HepG2 (cell line): ENCODE data around the gene ENTHD1. TPM values are rescaled to one million over a fixed set of nuclear protein-coding genes. Genes with fewer than 3 reads are reported as not detected.
A peak's percentile ranks its signal among the peaks of the same experiment; 100 is the strongest.

Experiments used
- ATAC-seq: fragments of 200-7000 bp; cut with Tn5 transposase; 3 replicates; pipeline ENCODE4 v1.9.1; 2020; ENCODE audit warnings: mild to moderate bottlenecking, moderate library complexity
- BruUV-seq: library from RNA; stranded (reverse); fragments of 400-500 nt; replicated peaks from 2 replicates; lab custom pipeline; 2021; lab: Mats Ljungman, UMichigan
- CTCF ChIA-PET: fragments of 300-600 bp; formaldehyde crosslinking; extraction: SDS; loops from one replicate; lab custom pipeline; 2021; ENCODE audit warnings: low total read pairs, inconsistent platforms, low intra/inter-chr PET ratio; lab: Yijun Ruan, JAX
- POLR2A ChIA-PET: fragments of 350-600 bp; sonication (Branson Sonifier 250); formaldehyde crosslinking; loops from one replicate; lab custom pipeline; 2020; ENCODE audit warnings: antibody characterized with exemption, inconsistent platforms; lab: Yijun Ruan, JAX
- DNase-seq: peaks from one replicate; pipeline ENCODE4 v3.0.0-alpha.2; 2015; ENCODE audit warnings: low spot score
- FAIRE-seq: peaks from 3 replicates; lab custom pipeline; 2011; peaks lifted over from hg19 to GRCh38; lab: Jason Lieb, UNC
- H2AFZ ChIP-seq: one replicate; pipeline ENCODE4 v1.6.1; 2011; ENCODE audit warnings: low read length, inconsistent platforms
- H3K27ac ChIP-seq: fragments of 300-600 bp; 3 replicates; pipeline ENCODE4 v1.8.0; 2011; ENCODE audit warnings: mixed run types, mild to moderate bottlenecking, mixed read lengths, low read length, inconsistent platforms; ENCODE audit not compliant: insufficient read depth; ENCODE audit errors: extremely low read length
- H3K27me3 ChIP-seq, 2 experiments: fragments of 200-600 bp in 1 of 2; 2 replicates in 1 of 2; 3 replicates in 1 of 2; pipeline versions ENCODE4 v1.6.0 to v1.8.0; 2011; ENCODE audit warnings: low read length in 2 of 2, mild to moderate bottlenecking in 2 of 2, moderate library complexity in 2 of 2, inconsistent platforms in 1 of 2; ENCODE audit not compliant: insufficient read depth in 2 of 2, control insufficient read depth in 1 of 2
- H3K36me3 ChIP-seq, 2 experiments: fragments of 200-600 bp in 1 of 2; replicated peaks in 1 of 2; 2 replicates in 1 of 2; 3 replicates in 1 of 2; pipeline versions ENCODE4 v1.5.1 to v1.8.0; 2011; ENCODE audit warnings: low read length in 2 of 2, inconsistent platforms in 1 of 2; ENCODE audit not compliant: insufficient read depth in 2 of 2, control insufficient read depth in 1 of 2
- H3K4me1 ChIP-seq: 2 replicates; pipeline ENCODE4 v1.5.1; 2012; ENCODE audit warnings: low read length, inconsistent platforms; ENCODE audit not compliant: insufficient read depth
- H3K4me2 ChIP-seq: 2 replicates; pipeline ENCODE4 v1.6.0; 2011; ENCODE audit warnings: low read depth, low read length, inconsistent platforms
- H3K4me3 ChIP-seq, 3 experiments: fragments of 200-600 bp in 1 of 3; sonication (generic), shearing (Covaris generic) in 1 of 3; replicated peaks in 1 of 3; 2 replicates each; pipeline ENCODE4 v1.5.1; 2011 to 2016; ENCODE audit warnings: low read length in 3 of 3, inconsistent platforms in 2 of 3, low read depth in 2 of 3, mild to moderate bottlenecking in 2 of 3, control low read depth in 1 of 3, mixed read lengths in 1 of 3; ENCODE audit not compliant: insufficient read depth in 1 of 3
- H3K79me2 ChIP-seq: one replicate; pipeline ENCODE4 v1.6.1; 2011; ENCODE audit warnings: low read length, inconsistent platforms; ENCODE audit not compliant: insufficient read depth
- H3K9ac ChIP-seq: 2 replicates; pipeline ENCODE4 v1.6.0; 2011; ENCODE audit warnings: mild to moderate bottlenecking, low read depth, low read length, inconsistent platforms; ENCODE audit not compliant: insufficient read depth
- H3K9me3 ChIP-seq: 2 replicates; pipeline ENCODE4 v1.5.1; 2012; ENCODE audit warnings: mild to moderate bottlenecking, low read length
- H4K20me1 ChIP-seq: 2 replicates; pipeline ENCODE4 v1.6.0; 2011; ENCODE audit warnings: inconsistent platforms, mild to moderate bottlenecking, low read length, moderate library complexity; ENCODE audit not compliant: insufficient read depth
- AGO1 ChIP-seq: fragments of 200-400 bp; formaldehyde crosslinking; IDR thresholded peaks from 2 replicates; pipeline ENCODE4 v1.6.1; 2017; ENCODE audit warnings: mild to moderate bottlenecking, low read depth, low read length, moderate library complexity; ENCODE audit not compliant: poor library complexity, severe bottlenecking
- BCL6 ChIP-seq: IDR thresholded peaks from 2 replicates; pipeline ENCODE4 v1.6.1; 2016; ENCODE audit warnings: missing genetic modification reagents, missing compliant biosample characterization
- DNMT1 ChIP-seq: sonication (generic); formaldehyde crosslinking; IDR thresholded peaks from 2 replicates; pipeline ENCODE4 v1.5.1; 2020; ENCODE audit warnings: mild to moderate bottlenecking, missing genetic modification reagents
- ETV5 ChIP-seq: IDR thresholded peaks from 2 replicates; pipeline ENCODE4 v1.6.1; 2018; ENCODE audit warnings: missing biosample characterization, missing genetic modification reagents, inconsistent platforms, borderline replicate concordance
- FOXC1 ChIP-seq: sonication (generic); formaldehyde crosslinking; IDR thresholded peaks from 2 replicates; pipeline ENCODE4 v1.8.0; 2022; ENCODE audit warnings: mild to moderate bottlenecking, missing genetic modification reagents, borderline replicate concordance
- FOXM1 ChIP-seq: sonication (generic); formaldehyde crosslinking; IDR thresholded peaks from 2 replicates; pipeline ENCODE4 v1.5.0; 2020; ENCODE audit warnings: missing genetic modification reagents
- HNF4A ChIP-seq: sonication (generic); formaldehyde crosslinking; IDR thresholded peaks from 2 replicates; pipeline ENCODE4 v1.4.0; 2020; ENCODE audit warnings: missing genetic modification reagents
- MAFK ChIP-seq, 2 experiments: IDR thresholded peaks in 1 of 2; conservative IDR thresholded peaks in 1 of 2; 2 replicates each; pipeline ENCODE4 v1.6.1; 2011; ENCODE audit warnings: improper control_type of control experiment in 2 of 2, low read length in 2 of 2
- MYC ChIP-seq: sonication (generic); formaldehyde crosslinking; IDR thresholded peaks from 2 replicates; pipeline ENCODE4 v1.9.0; 2021; ENCODE audit warnings: missing genetic modification reagents, borderline replicate concordance
- NRL ChIP-seq: sonication (generic); formaldehyde crosslinking; IDR thresholded peaks from 2 replicates; pipeline ENCODE4 v1.5.0; 2020; ENCODE audit warnings: missing genetic modification reagents, mild to moderate bottlenecking, moderate library complexity, borderline replicate concordance
- ONECUT2 ChIP-seq: sonication (generic); formaldehyde crosslinking; IDR thresholded peaks from 2 replicates; pipeline ENCODE4 v1.4.0; 2020; ENCODE audit warnings: missing genetic modification reagents
- RARA ChIP-seq: IDR thresholded peaks from 2 replicates; pipeline ENCODE4 v1.6.1; 2016; ENCODE audit warnings: missing genetic modification reagents, missing compliant biosample characterization
- SYNCRIP ChIP-seq: fragments of 200-400 bp; formaldehyde crosslinking; IDR thresholded peaks from 2 replicates; pipeline ENCODE4 v1.6.1; 2018; ENCODE audit warnings: mild to moderate bottlenecking, low read depth, low read length; ENCODE audit not compliant: insufficient read depth
- TGIF2 ChIP-seq: IDR thresholded peaks from 2 replicates; pipeline ENCODE4 v1.6.1; 2016; ENCODE audit warnings: control low read depth, missing compliant biosample characterization
- ZIK1 ChIP-seq: sonication (generic); formaldehyde crosslinking; IDR thresholded peaks from 2 replicates; pipeline ENCODE4 v1.5.0; 2020; ENCODE audit warnings: mild to moderate bottlenecking, low read depth, missing genetic modification reagents, borderline replicate concordance
- ZNF878 ChIP-seq: sonication (generic); formaldehyde crosslinking; IDR thresholded peaks from 2 replicates; pipeline ENCODE4 v1.8.1; 2023; ENCODE audit warnings: mild to moderate bottlenecking, missing genetic modification reagents, moderate library complexity
- ZSCAN9 ChIP-seq: IDR thresholded peaks from 2 replicates; pipeline ENCODE4 v1.6.1; 2016; ENCODE audit warnings: borderline replicate concordance
- WGBS: methylation state at CpG from one replicate; pipeline ENCODE4 v1.1.6; 2017; ENCODE audit warnings: low lambda C conversion rate; 5-methylcytosine and 5-hydroxymethylcytosine counted together
- in situ Hi-C: cut with HindIII; loops from 2 replicates; pipeline ENCODE4 v1.10.0; 2017; ENCODE audit warnings: low pct_unique_long_range_greater_than_20kb; ENCODE audit not compliant: extremely low pct_ligation_motif_present
- intact Hi-C: fragments of 100-400 bp; cut with micrococcal nuclease; formaldehyde crosslinking; loops from one replicate; pipeline ENCODE4 v1.10.0; 2022; ENCODE audit not compliant: unreplicated experiment
- polyA plus RNA-seq, 8 experiments: library from polyadenylated mRNA; depleted of rRNA in 3 of 8; stranded (reverse) in 7 of 8; unstranded in 1 of 8; fragments of >200 nt; fragmentation: Illumina TruSeq in 4 of 8; extraction: Trizol in 4 of 8; gene quantifications; 2 replicates each; pipeline versions ENCODE4 v1.2.1 to v1.2.3, GENCODE V29; 2011 to 2016; ENCODE audit warnings: low read depth in 4 of 8, missing spikeins in 1 of 8, mixed read lengths in 1 of 8; ENCODE audit not compliant: insufficient read depth in 1 of 8
- total RNA-seq, 5 experiments: library from RNA; depleted of rRNA; stranded (reverse); fragments of >200 nt; fragmentation: Illumina TruSeq; extraction: Trizol; gene quantifications; 2 replicates each; pipeline ENCODE4 v1.2.3, GENCODE V29; 2016; ENCODE audit warnings: low read depth in 1 of 5
- TF ChIP-seq, protein P1 (sequence below): sonication (generic); formaldehyde crosslinking; IDR thresholded peaks from 2 replicates; pipeline ENCODE4 v1.4.0; 2020; ENCODE audit warnings: missing genetic modification reagents, mild to moderate bottlenecking, borderline replicate concordance
- TF ChIP-seq, protein P2 (sequence below): sonication (generic); formaldehyde crosslinking; IDR thresholded peaks from 2 replicates; pipeline ENCODE4 v1.5.0; 2020; ENCODE audit warnings: mild to moderate bottlenecking, missing genetic modification reagents, moderate library complexity

ENTHD1 gene
- total and polyA plus RNA-seq, 2 of the 13 experiments (the other 11 are each of a cell fraction or from before 2014, with no cell fraction given): not detected

GRCh38 chr22:39928536-39929520 is 35.3 kb upstream of the ENTHD1 start (continued):
- TF ChIP-seq AGO1: no peak
- TF ChIP-seq, all 625 proteins: peak for 0

DNA sequence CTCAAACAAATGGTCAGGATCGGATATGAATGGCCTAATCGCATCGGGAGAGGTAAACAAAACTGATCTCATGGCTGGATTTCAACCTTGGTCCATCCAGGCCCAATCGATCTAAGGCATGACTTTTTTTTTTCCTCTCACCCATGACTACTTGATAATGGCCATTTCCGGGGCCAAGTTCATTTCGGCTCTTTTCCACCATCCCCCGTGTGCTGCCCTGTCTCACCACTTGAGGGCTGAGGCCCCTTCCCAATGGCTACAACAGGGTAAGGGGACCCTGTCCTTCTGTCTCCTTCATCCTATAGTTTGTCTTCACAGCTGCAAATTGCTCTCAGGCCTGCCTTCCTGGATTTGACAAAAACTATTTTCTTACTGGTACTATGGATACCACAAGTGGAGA is 34.0 kb upstream of the ENTHD1 start:
- Histone ChIP-seq H4K20me1 (no peaks in the 10 kb centered on the region), H3K36me3 (no peaks in the 10 kb centered on the region), H3K4me2 (no peak overlapping the region), H3K79me2 (no peaks in the 10 kb centered on the region), H2AFZ (no peak overlapping the region), H3K4me1 (peaks cover 11% of the 10 kb centered on the region), H3K9me3 (no peaks in the 10 kb centered on the region), H3K27me3 (no peaks in the 10 kb centered on the region; a peak in 2 of 5 replicates), H3K9ac (no peak overlapping the region), H3K4me3 (no peak overlapping the region), H3K27ac (no peak overlapping the region)
- ChIA-PET POLR2A (no interaction called here), CTCF (interaction anchor here (0.7 kb wide), 1 partner anchor 392 kb away, joined by 3 read pairs; no protein-coding TSS in a partner anchor)
- intact Hi-C loops (no loop called here), in situ Hi-C loops (no loop called here)
- peak; percentile 64 for ATAC-seq
- DNase-seq: peak; percentile 8
- peak; percentile 32 for FAIRE-seq
- no TSS peak for BruUV-seq
- 4% methylated on average over 4 of the region's 7 CpGs for WGBS
- TF ChIP-seq DNMT1 (CRISPR knock-in tag): no peak
- TF ChIP-seq MYC (CRISPR knock-in tag): no peak
- no peak for TF ChIP-seq MAFK (conservative IDR thresholded peaks at IDR 0.05 in 1 of 2, IDR thresholded peaks at IDR 0.05 in 1 of 2; ENCODE audit: low read length in 2 of 2)
- no peak for TF ChIP-seq BCL6 (CRISPR knock-in tag)
- TF ChIP-seq, protein P1, sequence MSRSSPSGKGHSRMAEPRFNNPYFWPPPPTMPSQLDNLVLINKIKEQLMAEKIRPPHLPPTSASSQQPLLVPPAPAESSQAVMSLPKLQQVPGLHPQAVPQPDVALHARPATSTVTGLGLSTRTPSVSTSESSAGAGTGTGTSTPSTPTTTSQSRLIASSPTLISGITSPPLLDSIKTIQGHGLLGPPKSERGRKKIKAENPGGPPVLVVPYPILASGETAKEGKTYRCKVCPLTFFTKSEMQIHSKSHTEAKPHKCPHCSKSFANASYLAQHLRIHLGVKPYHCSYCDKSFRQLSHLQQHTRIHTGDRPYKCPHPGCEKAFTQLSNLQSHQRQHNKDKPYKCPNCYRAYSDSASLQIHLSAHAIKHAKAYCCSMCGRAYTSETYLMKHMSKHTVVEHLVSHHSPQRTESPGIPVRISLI (CRISPR knock-in tag): peak; percentile 73; the same call in 1 of the 2 replicates
- peak; percentile 29 for TF ChIP-seq HNF4A (CRISPR knock-in tag)
- no peak for TF ChIP-seq FOXC1 (CRISPR knock-in tag)
- no peak for TF ChIP-seq ZNF878 (CRISPR knock-in tag)
- TF ChIP-seq TGIF2 (CRISPR knock-in tag): no peak
- TF ChIP-seq ZSCAN9: no peak
- TF ChIP-seq FOXM1 (CRISPR knock-in tag): no peak
- TF ChIP-seq SYNCRIP: no peak
- TF ChIP-seq NRL: no peak
- TF ChIP-seq RARA (CRISPR knock-in tag): 0 out of 2 replicates have a peak, but pooled peaks have one; percentile 9
- TF ChIP-seq, protein P2, sequence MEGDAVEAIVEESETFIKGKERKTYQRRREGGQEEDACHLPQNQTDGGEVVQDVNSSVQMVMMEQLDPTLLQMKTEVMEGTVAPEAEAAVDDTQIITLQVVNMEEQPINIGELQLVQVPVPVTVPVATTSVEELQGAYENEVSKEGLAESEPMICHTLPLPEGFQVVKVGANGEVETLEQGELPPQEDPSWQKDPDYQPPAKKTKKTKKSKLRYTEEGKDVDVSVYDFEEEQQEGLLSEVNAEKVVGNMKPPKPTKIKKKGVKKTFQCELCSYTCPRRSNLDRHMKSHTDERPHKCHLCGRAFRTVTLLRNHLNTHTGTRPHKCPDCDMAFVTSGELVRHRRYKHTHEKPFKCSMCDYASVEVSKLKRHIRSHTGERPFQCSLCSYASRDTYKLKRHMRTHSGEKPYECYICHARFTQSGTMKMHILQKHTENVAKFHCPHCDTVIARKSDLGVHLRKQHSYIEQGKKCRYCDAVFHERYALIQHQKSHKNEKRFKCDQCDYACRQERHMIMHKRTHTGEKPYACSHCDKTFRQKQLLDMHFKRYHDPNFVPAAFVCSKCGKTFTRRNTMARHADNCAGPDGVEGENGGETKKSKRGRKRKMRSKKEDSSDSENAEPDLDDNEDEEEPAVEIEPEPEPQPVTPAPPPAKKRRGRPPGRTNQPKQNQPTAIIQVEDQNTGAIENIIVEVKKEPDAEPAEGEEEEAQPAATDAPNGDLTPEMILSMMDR (CRISPR knock-in tag): 0 out of 2 replicates have a peak, but pooled peaks have one; percentile 5
- no peak for TF ChIP-seq ZIK1 (CRISPR knock-in tag)
- TF ChIP-seq ETV5 (CRISPR knock-in tag): peak; percentile 17; the same call in 1 of the 2 replicates
- peak; percentile 42; the same call in 1 of the 2 replicates for TF ChIP-seq ONECUT2 (CRISPR knock-in tag)
